T-helper 1 cell (primary cell): ENCODE results near the gene TLN1.

Experiments used
- DNase-seq, 5 donors: peaks; one replicate each; pipeline ENCODE4 v3.0.0-alpha.2; 2012 to 2020

The TLN1 gene

DNA sequence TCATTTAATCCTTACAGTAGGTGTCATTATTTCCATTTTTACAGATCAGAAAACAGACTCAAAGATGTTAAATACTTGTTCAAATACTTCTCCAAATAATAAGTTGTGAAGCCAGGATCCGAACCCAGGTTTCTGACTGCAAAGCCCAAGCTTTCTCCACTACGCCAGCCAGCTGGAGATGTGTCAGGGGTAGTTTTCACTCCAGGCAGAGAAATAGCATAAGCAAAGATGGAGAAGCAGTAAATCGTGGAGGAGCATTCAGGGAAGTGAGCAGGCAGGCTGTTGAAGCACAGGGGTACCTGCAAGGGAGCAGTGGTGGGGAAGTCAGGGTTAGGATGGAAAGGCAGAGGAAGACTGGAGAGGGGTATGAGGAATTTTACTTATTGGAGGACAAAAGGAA is 2.9 kb downstream of the TLN1 start:
- DNase-seq, result no peak

DNA sequence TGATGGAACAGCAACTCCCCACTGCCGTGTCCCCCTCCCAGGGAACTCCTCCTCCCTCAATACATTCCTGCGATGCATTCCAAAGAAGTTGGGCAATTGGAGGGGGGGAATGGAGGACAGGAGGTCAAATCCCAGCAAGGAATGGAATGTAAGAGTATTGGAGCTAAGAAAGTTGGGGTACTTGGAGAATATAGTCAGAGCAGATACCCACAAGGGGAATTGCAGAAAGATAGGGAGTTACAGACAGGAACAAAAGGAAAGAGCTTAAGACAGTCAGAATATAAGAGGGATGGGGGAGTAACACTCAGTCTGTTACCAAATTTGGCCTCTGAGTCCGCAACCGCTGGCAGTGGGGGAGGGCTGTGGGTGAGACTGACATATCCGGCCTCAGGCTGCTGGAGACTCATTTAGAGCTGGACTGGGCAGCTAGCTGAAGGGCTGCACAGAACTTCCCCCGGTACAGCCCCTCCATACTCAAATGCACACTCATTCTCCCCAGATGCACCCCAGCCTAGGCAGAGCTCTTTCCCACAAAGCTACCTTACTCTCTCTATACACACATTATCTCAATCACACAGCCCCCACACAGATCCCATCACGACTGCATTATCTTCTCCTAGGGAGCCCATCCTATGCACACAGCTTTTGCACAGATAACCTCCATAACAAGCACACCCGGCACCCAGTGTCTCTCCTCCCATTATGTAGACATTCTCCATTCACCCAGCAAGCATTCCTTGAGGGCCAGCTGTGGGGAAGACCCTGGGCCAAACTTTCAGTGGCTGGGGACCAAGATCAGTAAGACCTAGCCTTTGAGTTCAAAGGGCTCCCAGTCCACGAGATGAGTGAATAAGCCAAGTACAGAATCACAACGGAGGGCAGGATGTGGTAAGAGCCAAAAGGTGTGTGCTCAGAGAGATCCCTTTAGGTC is 3.7 kb downstream of the TLN1 start:
- peak in 2 of 5 donors; percentile 25 to 66 for DNase-seq

DNA sequence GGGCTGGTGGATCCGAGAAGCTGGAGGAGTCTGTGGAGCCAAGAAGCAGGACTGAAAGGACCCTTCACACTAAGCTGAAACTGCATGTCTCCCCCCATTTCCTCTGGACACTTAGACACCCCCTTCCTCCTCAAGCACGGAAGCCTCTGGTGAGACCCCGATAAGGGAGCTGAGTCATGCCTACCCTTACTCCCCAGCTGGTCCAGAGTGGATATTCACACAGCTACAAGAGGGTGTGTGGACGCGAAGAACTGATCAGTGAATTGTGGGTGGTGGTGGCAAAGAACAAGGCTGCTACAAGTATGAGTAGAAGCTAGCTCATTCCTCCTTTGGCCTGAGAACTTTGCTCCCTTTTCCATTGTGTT is 4.3 kb downstream of the TLN1 start:
- DNase-seq, result no peak

DNA sequence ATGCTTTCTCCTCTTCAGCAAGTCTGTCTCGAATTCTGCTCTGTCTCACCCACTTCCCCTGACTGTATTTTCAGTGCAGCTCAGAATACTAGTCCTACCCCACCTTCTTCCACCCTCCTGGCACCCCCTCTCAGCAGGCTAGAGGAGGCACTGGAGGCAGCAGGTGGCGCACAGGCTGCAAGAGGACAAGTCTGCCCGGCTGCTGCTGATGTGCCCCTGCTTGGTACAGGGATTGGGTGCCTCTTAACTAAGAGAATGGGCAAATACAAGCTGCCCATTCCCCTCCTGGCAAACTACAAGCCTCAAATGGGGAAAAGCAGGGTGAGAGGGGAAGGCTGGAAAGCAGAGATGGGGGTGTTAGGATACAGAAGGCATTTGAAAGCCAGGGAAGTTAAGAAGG is 5.1 kb downstream of the TLN1 start:
- DNase-seq, result peak in 1 of 5 donors; percentile 49

DNA sequence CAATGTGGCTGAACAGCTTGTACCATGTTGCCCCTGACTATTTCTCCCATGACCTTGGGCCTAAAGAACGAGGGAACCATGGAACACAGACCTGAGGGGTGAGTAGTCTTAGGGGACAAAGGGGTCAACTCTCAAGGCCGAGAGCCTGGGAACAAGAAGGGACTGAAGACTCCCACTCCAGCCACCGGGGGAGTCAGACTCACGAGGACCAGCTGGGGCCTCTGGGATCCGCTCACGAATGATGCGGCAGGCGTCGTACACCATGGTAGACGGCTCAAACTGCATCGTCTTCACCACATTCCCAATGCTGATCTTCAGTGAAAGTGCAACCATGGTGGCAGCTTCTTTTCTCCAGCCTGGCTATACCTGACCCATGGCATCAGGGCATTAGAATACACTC is 6.6 kb downstream of the TLN1 start:
- no peak for DNase-seq

DNA sequence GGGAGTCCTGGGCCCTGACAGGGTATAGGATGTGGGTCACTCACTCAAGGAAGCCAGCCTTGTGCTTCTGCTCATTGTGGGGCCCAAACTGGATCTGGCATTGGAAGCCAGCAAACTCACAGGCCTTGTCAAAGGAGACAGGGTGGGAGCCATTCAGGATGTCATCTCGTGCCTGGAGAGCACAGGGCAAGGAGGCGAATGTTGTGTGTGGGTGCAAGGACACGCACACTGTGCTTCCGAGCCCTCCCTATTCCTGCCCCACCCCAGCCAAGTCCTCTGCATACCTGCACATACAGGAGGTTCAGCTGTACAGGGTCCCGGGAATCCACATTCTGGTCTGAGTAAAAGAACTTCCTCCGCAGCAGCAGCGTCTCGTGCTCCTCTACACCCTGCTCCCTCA is 8.1 kb downstream of the TLN1 start:
- no peak for DNase-seq

DNA sequence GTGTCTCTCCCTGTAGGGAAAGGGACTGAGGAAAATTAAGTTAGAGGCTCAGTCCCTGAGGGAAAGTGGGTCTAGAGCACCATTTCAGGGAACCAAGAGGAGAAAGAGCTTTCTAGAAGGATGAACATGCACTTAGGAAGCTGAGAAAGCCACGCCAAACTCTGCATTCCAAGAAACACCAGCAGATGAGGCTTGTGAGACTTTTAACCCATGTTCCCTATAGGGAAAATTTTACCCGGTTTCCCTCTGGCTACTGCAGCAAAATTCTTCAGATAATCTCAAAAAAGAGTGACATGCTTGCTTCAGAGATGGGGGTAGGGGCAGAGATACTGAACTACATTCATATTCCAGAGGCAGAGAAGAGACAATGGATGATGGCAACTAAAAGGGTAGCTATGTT is 8.6 kb downstream of the TLN1 start:
- DNase-seq, result no peak

DNA sequence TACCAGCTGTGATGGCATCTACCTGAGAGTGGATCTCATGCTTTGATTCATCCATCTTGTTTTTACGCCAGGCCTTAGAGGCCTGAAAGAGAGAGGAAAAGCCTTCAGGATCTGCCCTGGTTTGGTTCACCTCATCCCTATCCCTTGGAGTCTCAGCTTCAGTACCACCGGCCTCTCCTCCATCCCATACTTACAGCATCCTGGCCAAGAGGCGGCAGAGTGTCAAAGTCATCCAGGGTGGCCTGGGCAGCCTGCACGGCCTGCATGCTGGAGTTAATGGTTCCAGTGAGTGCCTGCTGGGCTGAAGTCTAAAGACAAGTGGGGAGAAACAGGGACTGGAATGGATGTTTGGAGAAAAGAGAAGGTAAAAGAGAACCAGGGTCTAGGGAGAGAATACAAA is 12.4 kb downstream of the TLN1 start:
- no peak for DNase-seq

DNA sequence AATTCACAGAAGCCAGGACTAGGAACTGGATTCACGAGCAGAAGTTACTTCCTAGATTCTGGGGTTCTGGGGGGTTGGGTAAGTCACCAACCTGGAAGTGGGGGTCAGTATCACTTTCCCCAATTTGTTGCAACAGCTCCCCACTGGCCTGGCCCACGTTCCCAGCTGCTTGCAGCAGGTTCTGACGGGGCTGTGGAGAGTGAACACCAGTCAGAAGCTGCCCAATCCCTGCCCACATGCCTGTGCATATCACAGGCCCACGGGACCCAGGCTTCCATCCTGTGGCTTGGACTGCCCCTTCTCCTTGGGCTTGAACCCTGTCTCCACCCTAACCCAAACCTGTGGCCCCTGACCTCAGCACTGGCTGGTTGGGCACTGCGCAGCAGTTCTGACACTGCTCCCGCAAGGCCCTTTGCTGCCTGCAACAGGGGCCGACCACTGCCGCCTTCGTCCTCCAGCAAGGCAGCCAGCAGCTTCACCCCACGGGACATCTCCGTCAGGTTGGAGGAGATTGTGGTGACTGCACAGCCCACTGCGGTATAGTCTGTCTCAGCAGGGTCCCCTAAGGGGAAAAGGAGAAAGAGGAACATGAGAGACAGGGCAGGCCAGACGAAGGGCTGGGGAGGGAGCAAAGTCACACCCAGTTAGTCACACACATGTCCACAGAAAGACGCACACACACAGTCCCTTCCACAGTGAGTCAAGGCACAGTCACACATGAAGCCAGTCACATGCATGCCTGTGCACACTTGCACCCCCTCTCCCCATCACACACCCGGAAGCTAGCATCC is 13.1 kb downstream of the TLN1 start:
- DNase-seq, result no peak

DNA sequence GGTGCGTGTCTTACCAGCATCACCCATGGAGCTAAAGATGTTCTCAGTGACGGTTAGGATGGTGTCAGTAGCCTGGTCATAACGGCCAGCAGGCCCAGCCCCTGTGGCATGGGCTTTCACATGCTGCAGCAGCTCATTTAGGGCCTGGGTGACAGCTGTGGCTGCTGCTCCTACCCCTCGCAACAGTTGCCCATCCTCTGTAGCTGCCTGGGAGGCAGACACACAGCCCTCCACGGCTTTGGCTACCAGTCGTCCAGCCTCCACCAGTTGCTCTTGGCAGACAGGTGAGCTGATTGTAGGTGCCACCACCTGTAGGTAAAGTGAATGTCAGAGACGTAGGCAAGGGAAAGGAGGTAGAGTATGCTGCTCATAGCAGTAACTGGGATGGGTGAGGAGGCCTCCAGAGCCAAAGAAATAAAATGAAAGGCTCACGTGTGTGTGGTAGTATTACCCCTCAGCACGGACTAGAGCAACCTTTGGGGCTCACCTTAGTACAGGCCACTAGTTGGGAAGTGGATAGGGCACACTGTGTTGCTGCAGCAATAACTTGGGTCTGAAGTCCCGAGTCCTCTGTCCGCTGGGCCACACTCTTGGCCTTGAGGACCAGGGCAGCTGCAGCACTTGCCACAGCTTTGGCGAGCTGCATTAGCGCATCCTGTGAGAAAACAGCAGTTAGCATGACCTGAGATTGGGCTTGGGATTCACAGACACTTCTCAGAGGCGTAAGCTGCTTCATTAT is 14.7 kb downstream of the TLN1 start:
- no peak for DNase-seq

DNA sequence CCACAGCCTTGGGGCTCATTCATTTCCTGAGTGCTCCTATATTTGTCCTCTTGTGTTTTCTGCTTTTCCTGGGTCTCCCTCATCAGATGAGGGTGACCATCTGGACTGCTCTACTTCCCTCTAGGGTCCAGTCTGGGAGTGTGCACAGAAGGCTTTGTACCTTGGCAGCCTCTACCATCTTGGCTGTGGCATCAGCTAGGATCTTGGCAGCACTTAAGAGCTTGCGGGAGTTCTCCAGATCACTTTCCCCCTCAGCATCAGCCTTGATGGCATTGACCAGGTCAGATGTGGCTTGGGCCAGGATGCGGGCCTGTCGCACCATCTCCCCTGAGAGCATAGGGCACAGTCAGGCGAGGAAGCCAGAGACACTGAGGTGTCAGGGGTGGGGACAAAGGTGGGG is 15.8 kb downstream of the TLN1 start:
- no peak for DNase-seq

DNA sequence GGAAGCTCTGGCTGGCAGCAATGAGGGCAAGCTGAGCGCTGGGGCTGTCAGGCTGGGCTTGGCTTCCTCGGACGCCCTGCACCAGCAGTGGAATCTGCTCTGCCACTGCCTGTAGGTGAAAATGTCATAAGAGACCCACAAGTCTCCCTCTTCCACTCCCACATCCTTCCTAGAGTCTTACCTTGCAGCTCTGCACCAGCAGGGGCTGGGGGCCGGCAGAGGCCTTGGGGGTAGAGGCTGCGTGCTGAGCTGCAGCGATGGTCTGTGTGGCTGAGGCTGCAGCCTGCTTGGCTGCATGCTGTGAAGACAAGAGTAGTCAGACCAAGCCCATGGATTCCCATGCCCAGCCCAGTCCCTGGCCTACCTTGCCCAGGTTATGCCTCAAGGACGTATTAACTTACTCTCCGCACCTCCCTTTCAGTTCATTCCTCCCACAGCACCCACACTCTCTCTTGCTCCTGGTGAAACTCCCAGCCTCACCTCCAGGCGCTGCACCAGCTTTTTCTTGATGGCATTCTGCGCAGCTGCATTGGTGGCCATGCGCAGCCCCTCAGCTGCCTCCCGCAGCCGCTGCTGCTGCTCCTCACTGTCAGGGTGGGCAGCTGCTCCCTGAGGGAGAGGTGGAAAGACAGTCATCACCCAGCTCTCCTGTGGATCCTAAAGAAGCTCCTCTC is 17.3 kb downstream of the TLN1 start:
- DNase-seq, result no peak

DNA sequence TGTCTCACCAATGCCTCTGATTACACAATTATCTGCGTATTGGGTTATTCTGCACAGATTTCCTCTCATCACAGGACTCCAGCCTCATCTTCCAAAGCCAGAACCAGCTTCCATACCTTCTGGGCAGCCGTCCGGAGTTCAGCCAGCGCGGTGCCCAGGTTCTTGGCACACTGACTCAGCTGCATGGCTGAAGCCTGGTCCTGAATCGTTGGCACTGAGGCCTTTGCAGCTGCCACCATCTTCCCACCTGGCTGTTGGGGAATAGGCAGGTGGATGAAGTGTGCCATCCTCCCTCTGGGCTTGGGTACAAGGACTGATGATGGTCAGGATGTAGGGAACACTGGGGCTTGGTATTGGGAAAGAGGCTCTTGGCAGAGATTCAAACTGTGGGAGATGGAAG is 17.9 kb downstream of the TLN1 start:
- DNase-seq, result no peak

DNA sequence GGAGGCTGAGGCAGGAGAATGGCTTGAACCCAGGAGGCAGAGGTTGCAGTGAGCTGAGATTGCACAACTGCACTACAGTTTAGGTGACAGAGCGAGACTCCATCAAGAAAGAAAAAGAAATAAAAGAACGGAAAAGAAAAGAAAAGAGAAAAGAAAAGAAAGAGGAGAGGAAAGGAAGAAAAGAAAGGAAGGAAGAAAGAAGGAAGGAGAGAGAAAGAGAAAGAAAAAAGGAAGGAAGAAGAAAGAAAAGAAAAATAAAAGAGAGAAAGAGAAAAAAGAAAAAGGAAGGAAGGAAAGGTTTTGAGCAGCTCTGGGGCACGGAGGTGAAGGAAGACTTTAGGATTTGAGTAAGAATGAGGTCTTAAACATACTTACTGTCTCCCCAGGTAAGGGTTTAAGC is 18.4 kb downstream of the TLN1 start:
- DNase-seq, result no peak

DNA sequence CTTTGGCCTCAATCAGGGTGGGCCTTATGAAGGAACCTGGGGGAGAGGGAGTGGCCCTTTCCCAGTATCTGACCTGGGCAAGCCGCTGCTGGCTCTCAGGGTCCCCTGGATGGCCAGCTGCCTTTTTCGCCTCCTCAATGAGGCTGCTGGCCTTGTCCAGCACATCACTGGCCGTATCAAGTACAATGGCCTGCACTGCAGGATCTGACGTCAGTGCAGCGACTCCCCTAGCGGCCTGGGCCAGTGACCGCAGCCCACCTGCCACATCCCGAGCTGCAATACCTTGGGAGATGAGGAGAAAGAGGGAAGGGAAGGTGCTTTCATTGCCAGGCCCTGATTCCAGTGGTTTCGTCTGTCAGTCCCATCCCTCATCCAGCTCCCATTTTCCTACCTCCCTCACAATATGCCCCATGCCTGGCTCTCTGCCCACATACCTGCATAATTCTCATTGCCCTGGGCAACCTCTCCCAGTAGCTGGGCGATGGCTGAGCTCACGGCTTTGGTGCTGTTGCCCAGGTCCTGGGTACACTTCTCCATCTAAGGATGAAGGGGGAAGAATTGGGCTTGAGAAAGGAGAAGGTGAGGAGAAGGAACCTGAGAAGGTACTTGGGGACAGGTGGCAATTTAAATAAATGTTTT is 19.1 kb downstream of the TLN1 start:
- no peak for DNase-seq

DNA sequence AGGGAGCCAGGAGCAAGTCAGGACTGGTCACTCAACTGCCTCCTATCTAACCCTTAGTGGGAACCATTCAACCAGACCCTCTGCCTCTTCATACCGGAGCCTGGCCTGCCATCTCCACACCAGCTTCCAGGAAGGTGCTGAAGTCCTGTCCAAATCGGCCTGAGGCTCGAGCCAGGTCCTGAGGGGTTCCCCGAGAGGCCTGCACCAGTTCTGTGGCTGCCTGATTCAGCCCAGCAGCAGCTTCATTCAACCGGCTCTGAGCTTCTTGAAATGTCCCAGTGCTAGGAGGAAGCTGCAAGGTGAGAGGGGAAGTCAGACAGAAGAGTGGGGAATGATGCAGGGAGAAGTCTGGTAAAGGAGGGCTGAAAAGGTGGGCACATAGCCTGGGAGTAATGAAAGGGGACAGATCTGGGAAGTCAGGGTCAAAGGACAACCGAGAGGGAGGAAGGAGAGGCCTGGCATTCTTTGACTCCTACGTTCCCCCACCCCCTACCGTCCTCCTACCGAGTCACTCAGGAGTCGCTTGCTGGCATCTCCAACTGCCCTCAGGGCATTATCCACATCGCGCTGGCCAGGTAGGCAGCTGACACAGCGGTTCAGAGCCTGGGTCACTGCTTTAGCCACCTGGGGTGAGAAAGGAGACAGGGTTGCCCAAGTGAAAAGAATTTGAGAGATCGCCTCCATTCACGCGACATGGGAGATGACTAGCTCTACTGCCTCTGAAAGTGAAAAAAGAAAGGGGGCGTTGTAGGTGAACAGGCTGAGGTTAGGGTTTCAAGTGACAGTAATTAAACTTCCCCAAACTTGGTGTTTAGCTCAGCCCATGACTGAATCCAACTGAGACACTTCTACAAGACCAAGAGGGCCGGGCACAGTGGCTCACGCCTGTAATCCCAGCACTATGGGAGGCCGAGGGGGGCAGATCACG is 20.2 kb downstream of the TLN1 start:
- no peak for DNase-seq

DNA sequence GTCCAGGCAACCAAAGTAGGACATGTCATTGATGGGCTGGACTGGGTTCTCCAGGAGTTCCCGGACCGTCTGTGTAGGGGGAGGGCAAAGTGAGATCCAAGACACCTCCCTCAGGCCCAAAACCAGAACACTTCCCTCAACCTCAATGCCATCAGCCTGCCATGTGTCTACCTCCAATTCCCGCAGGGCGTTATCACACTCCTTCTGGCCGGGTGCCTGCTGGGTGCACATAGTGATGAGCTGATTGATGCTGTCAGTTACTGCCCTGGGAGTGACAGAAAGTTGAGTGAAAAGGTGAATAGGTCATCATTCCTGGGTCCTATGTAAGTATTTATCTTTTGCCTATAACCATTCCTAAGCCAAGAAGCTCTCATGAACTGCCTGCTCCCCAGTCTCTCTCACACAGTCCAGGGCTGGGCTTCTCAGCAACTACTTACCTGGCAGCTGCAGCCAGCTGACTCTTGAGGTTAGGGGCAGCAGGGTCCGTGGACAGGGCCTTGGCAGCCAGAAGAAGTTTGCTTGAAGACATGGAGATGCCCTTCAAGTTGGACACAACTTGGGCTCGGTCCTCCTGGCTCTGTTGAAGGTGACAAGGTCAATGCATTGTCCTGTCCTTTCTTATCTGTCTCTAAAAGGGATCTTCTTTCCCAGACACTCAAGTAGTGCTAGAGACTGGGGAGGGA is 21.0 kb downstream of the TLN1 start:
- no peak for DNase-seq

DNA sequence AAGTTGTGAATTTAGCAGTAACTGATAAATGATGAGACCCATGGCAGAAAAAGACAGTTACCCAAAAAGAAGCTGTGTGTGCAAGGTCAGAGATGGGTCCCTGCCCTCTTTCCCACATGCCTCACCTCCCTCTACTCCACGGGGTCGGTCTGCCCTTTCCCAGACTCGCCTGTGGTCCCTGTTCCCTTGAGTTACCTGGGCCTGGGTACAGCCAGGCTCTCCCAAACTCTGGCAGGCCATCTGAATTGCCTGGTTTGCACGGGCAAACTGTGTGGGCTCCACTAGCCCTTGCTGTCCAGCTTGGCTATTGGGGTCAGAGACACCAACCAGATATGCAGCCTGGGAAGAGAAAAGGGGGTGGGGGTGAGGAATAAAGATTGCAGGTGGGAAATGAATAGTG is 23.8 kb downstream of the TLN1 start:
- no peak for DNase-seq

DNA sequence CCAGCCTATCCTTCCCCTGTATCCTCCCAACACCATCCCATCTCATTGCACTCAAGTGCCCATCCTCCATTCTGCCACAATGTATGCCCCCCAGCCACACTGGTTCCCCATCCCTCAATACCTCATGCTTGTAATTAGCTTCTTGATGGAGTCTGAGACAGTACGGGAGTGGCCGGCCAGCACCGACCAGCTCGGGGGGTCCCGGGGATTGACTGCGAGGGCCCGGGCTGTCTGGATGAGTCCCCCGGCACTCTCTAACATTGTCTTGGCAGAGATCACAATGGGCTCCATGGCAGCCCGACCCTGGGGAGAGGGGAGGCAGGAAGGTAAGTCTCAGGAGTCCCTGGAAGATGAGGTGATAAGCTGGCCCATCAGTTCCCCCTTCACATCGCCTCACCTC is 25.0 kb downstream of the TLN1 start:
- no peak for DNase-seq

DNA sequence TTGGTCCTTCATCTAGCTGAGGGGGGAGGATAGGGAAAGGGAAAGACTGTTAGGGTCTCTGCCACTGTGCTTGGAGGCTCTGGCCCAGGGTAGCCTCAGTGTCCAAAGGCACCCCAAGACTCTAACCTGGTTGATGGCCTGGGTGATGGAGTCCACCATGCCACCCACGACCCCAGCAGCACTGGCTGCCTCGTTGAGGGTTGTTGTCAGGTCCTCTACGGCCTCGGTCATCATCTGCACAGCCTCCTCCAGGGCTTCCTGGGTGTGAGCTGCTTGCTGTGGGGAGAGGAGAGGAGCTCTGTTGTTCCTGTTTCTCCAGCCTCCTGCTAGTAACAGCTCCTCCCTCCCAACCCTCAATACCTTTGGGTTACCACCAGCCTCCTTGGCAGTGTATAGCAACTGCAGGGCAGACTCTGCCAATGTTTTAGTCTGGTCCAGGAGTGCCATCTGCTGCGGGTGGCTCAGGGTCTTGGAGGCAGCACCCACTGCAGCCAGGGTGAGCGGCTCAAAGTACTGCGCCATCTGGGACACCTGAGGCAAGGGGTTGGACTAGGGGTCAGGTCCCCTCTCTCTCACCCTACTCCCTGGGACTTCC is 26.1 kb downstream of the TLN1 start:
- no peak for DNase-seq
